Measurements from ENCODE around the gene C2orf74. TPM values are rescaled to one million over a fixed set of nuclear protein-coding genes. Genes with fewer than 3 reads are reported as not detected.

C2orf74 gene
- total RNA-seq: 8.2 TPM

DNA sequence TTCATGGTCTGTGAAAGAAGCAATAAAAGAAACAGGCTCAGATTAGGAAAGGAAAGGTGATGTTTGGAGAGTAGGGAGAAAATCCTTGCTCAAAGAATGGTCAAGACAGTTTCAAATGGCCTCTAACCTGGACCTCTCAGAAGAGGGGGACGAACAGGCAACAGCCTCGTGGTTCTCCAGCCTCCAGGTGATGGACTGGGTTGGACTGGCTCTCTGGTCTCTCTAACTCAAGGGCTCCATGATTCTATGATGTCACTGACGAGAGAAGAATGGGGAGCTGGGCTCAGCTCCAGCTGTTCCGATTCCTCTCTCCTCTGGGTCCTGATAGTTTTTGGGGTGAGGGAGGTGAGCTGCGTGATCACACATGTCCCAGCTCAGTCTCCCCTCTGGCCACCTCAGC is at the start of gene C2orf74:
Gene C2orf74 (plus strand): TSS at position 301 of the 400 bp plus-strand sequence. CDS start 327 bp downstream, outside the sequence.

Other genes with a start within 250 kb of the C2orf74 start
- gene PEX13, start 144.5 kb upstream of the C2orf74 start, total RNA-seq: 43.7 TPM
- 8.4 TPM for gene PUS10, start 143.9 kb upstream of the C2orf74 start, total RNA-seq
- 13.1 TPM for gene SANBR, start 96.3 kb upstream of the C2orf74 start, total RNA-seq

All from metanephros (tissue), 1 donor.